ENCODE data around the gene PSKH1. TPM values are rescaled to one million over a fixed set of nuclear protein-coding genes. Genes with fewer than 3 reads are reported as not detected.

PSKH1 gene
- total and polyA plus RNA-seq, 9 of the 15 experiments (the other 6 are each of a cell fraction or from before 2014, with no cell fraction given) = 0.96 to 20.9 (median 9.4) TPM

- TF ChIP-seq JUN (IDR thresholded peaks at IDR 0.05; ENCODE audit: borderline replicate concordance, low read depth, low read length) (0 out of 2 replicates have a peak, but pooled peaks have one; percentile 27), JUN (CRISPR knock-in tag; IDR thresholded peaks at IDR 0.05; ENCODE audit: borderline replicate concordance) (no peak), SRF (CRISPR knock-in tag; IDR thresholded peaks at IDR 0.05) (no peak), TAF15 (IDR thresholded peaks at IDR 0.05; ENCODE audit: low read depth, low read length) (no peak), SMARCE1 (IDR thresholded peaks at IDR 0.05) (0 out of 2 replicates have a peak, but pooled peaks have one; percentile 25), MAX (CRISPR knock-in tag; IDR thresholded peaks at IDR 0.05) (0 out of 2 replicates have a peak, but pooled peaks have one; percentile 1), ZNF639 (CRISPR knock-in tag; conservative IDR thresholded peaks at IDR 0.05 in 1 of 2, IDR thresholded peaks at IDR 0.05 in 1 of 2) (peak in 1 of 2 experiments; percentile 77; a peak in 1 of 4 replicates), CHD1 (IDR thresholded peaks at IDR 0.05; ENCODE audit: low read length) (peak; percentile 25), TEAD4 (IDR thresholded peaks at IDR 0.05; ENCODE audit: low read length) (peak; percentile 46; the same call in 1 of the 2 replicates), TEAD4 (CRISPR knock-in tag; IDR thresholded peaks at IDR 0.05; ENCODE audit: borderline replicate concordance) (no peak), PRMT5 (CRISPR knock-in tag; IDR thresholded peaks at IDR 0.05) (no peak), PREB (CRISPR knock-in tag; IDR thresholded peaks at IDR 0.05) (0 out of 2 replicates have a peak, but pooled peaks have one; percentile 13), SIN3A (IDR thresholded peaks at IDR 0.05; ENCODE audit: borderline replicate concordance in 2 of 2, control insufficient read depth in 1 of 2, low read depth in 2 of 2, low read length in 2 of 2) (peak in 1 of 2 experiments; percentile 74; a peak in 2 of 4 replicates), FUS (optimal IDR thresholded peaks at IDR 0.05; ENCODE audit: low read depth, low read length) (peak; percentile 16), MXI1 (IDR thresholded peaks at IDR 0.05; ENCODE audit: low read depth, low read length) (peak; percentile 28; the same call in 1 of the 2 replicates), HDAC2 (IDR thresholded peaks at IDR 0.05) (0 out of 2 replicates have a peak, but pooled peaks have one; percentile 27), PCBP1 (IDR thresholded peaks at IDR 0.05; ENCODE audit: low read depth, low read length, poor library complexity, severe bottlenecking) (peak; percentile 51)
- TF ChIP-seq, protein P1, sequence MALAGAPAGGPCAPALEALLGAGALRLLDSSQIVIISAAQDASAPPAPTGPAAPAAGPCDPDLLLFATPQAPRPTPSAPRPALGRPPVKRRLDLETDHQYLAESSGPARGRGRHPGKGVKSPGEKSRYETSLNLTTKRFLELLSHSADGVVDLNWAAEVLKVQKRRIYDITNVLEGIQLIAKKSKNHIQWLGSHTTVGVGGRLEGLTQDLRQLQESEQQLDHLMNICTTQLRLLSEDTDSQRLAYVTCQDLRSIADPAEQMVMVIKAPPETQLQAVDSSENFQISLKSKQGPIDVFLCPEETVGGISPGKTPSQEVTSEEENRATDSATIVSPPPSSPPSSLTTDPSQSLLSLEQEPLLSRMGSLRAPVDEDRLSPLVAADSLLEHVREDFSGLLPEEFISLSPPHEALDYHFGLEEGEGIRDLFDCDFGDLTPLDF (CRISPR knock-in tag; IDR thresholded peaks at IDR 0.05) = peak; percentile 80
- TF ChIP-seq, protein P2, sequence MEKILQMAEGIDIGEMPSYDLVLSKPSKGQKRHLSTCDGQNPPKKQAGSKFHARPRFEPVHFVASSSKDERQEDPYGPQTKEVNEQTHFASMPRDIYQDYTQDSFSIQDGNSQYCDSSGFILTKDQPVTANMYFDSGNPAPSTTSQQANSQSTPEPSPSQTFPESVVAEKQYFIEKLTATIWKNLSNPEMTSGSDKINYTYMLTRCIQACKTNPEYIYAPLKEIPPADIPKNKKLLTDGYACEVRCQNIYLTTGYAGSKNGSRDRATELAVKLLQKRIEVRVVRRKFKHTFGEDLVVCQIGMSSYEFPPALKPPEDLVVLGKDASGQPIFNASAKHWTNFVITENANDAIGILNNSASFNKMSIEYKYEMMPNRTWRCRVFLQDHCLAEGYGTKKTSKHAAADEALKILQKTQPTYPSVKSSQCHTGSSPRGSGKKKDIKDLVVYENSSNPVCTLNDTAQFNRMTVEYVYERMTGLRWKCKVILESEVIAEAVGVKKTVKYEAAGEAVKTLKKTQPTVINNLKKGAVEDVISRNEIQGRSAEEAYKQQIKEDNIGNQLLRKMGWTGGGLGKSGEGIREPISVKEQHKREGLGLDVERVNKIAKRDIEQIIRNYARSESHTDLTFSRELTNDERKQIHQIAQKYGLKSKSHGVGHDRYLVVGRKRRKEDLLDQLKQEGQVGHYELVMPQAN (IDR thresholded peaks at IDR 0.05; ENCODE audit: borderline replicate concordance) = peak; percentile 67
Measured at GRCh38 chr16:67847064-67847861, 45.8 kb upstream of the PSKH1 start, which contains the start of gene CENPT (continued).
